ENCODE data around the gene WDR72.

The WDR72 gene

GRCh38 chr15:53534105-53534839, 225.2 kb downstream of the WDR72 start:
- DNase-seq (ENCODE audit: low read depth): no peak

GRCh38 chr15:53530761-53531160, 228.7 kb downstream of the WDR72 start:
- no peak for DNase-seq (ENCODE audit: low read depth)

GRCh38 chr15:53527996-53528395, 231.5 kb downstream of the WDR72 start:
- DNase-seq (ENCODE audit: low read depth): no peak

- DNase-seq (ENCODE audit: low read depth): no peak
Observed at GRCh38 chr15:53525894-53526293, 233.6 kb downstream of the WDR72 start.

- DNase-seq (ENCODE audit: low read depth): no peak
Observed at GRCh38 chr15:53522991-53523390, 236.5 kb downstream of the WDR72 start.

- no peak for DNase-seq (ENCODE audit: low read depth)
Observed at GRCh38 chr15:53520996-53521395, 238.5 kb downstream of the WDR72 start.

GRCh38 chr15:53513431-53513830, 246.0 kb downstream of the WDR72 start:
- no peak for DNase-seq (ENCODE audit: low read depth)

- DNase-seq (ENCODE audit: low read depth): no peak
Observed at GRCh38 chr15:53512029-53512428, 247.4 kb downstream of the WDR72 start.

GRCh38 chr15:53511175-53511574, 248.3 kb downstream of the WDR72 start:
- no peak for DNase-seq (ENCODE audit: low read depth)

- no peak for DNase-seq (ENCODE audit: low read depth)
Observed at GRCh38 chr15:53506370-53506769, 253.1 kb downstream of the WDR72 start.

GRCh38 chr15:53498996-53499395, 260.5 kb downstream of the WDR72 start:
- DNase-seq (ENCODE audit: low read depth): no peak

- DNase-seq (ENCODE audit: low read depth): no peak
Observed at GRCh38 chr15:53490341-53490740, 269.1 kb downstream of the WDR72 start.

GRCh38 chr15:53482055-53482454, 277.4 kb downstream of the WDR72 start:
- DNase-seq (ENCODE audit: low read depth): no peak

GRCh38 chr15:53477981-53478766, 281.3 kb downstream of the WDR72 start:
- DNase-seq (ENCODE audit: low read depth): no peak

GRCh38 chr15:53473886-53474285, 285.6 kb downstream of the WDR72 start:
- DNase-seq (ENCODE audit: low read depth): no peak

GRCh38 chr15:53473435-53473834, 286.0 kb downstream of the WDR72 start:
- no peak for DNase-seq (ENCODE audit: low read depth)

GRCh38 chr15:53472883-53473282, 286.6 kb downstream of the WDR72 start:
- no peak for DNase-seq (ENCODE audit: low read depth)

GRCh38 chr15:53472210-53472609, 287.3 kb downstream of the WDR72 start:
- DNase-seq (ENCODE audit: low read depth): no peak

GRCh38 chr15:53470743-53471142, 288.7 kb downstream of the WDR72 start:
- no peak for DNase-seq (ENCODE audit: low read depth)

- DNase-seq (ENCODE audit: low read depth): no peak
Observed at GRCh38 chr15:53469422-53469821, 290.0 kb downstream of the WDR72 start.
